CD4-positive, alpha-beta T cell treated with Interleukin-2 at 100 ng/mL for 4 hours (primary cell): ENCODE measurements around the gene VWA3A.
"Not testable (repeated sequence)": the region's sequence is repeated elsewhere in the genome, so short reads cannot be mapped to it uniquely, and the experiment has no call there.

Experiments used
- DNase-seq: peaks from one replicate; pipeline ENCODE4 v3.0.0-alpha.2; 2020; ENCODE audit warnings: low spot score

The VWA3A gene

DNA sequence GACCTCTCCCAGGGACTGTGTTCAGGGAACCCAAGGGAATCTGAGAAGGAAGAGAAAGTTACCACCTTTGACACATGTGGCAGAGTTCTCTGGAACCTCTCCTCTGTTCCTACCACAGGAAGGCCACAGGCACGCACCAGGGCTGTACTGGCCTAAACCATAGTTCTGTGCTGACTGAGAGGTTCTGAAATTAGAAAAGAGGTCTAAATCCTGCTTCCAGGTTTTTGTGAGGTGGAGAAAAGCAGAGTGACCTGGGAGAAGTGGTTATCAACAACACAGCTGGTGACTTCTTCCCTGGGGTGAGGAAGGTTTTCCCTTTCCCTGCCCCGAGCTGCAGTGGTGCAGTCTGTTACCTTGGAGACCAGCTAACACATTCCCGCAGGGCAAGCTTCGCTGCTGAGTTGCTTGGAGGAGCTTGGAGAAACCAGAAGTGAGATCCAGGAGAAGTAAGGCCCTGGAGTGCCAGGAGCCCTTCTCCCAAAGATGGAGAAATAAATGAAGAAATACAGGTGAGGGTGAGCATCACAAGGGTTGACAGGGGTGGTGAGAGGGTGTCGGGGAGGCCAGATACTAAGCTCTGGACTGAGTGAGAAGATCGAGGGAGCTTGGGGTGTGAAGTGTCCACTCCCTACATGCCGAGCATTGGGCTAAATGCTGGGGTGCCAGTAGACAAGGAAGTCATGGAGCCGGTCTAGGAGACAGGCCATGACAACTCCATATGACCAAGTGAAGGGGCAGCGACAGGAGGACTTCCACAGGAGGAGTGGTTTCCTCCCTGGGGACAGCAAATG lies at the start of gene VWA3A:
TSS of gene VWA3A (plus strand) at position 399 of the 791 bp plus-strand sequence. CDS start at position 496, 97 bp downstream.
- DNase-seq = no peak

DNA sequence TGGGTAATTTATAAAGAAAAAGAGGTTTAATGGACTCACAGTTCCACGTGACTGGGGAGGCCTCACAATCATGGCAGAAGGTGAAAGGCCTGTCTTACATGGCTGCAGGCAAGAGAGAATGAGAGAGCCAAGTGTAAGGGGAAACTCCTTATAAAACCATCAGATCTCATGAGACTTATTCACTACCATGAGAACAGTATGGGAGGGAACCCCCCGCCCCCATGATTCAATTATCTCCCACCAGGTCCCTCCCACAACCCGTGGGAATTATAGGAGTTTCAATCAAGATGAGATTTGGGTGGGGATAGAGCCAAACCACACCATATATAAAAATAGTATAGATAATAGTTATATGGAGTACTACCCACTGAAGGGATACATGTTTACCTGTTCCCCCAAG lies 48.5 kb upstream of the VWA3A start:
- not testable (repeated sequence) for DNase-seq

- DNase-seq = not testable (repeated sequence)
Measured at GRCh38 chr16:22045888-22046287, 46.5 kb upstream of the VWA3A start.

- DNase-seq = no peak
Measured at GRCh38 chr16:22050963-22051362, 41.4 kb upstream of the VWA3A start.

GRCh38 chr16:22052980-22053379 lies 39.4 kb upstream of the VWA3A start:
- DNase-seq = no peak

GRCh38 chr16:22053921-22054341 lies 38.4 kb upstream of the VWA3A start:
- DNase-seq = no peak

DNA sequence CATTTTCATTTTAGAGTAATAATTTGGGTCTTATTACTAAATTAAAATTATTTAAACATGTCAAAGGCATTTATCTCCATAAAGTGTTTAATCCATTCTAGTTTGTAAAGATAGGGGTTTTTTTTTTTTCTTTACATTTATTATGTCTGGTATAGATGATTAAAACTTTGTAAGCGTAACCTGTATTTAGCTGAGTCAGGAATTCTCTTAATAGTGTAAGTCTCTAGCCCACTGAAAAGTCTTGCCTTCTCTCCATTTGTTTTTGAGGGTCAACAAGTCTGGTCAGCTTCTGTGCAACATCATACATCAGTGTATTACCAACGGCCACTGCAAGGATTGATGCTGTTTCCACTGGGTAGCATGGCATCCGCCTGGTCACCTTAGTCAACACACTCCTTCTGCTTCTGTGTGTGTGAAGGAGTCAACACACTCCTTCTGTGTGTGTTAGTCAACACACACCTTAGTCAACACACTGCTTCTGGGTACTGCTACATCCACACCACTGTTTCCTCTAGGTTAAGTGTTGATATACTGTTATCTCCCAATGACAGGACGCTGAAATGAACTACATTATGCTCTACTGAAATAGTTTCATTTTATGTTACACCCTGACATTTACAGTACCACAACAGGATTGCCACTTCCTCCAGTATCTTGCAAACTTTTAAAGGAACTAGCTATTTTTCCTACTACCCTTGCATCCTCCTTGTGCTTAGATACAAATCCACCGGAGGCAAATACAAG lies 37.3 kb upstream of the VWA3A start:
- no peak for DNase-seq

DNA sequence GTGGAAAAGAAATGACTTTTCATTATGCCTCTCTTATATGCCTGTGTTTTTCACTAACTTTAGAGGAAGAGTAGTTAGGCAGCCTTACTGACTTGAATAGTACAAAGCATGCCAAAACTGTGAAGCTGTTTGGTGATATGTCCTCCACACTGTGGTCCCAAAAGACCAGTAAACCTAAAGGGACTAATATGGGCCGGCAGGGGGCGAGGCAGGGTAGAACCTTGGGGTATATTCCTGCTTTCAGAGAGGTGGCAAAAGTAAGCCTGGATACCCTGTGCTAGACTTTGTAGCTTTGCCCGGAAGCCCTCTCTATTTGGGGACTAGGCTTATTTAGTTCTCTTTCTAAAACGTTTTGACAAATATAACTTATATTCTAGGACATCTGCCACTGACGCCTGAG lies 36.5 kb upstream of the VWA3A start:
- DNase-seq = no peak

DNA sequence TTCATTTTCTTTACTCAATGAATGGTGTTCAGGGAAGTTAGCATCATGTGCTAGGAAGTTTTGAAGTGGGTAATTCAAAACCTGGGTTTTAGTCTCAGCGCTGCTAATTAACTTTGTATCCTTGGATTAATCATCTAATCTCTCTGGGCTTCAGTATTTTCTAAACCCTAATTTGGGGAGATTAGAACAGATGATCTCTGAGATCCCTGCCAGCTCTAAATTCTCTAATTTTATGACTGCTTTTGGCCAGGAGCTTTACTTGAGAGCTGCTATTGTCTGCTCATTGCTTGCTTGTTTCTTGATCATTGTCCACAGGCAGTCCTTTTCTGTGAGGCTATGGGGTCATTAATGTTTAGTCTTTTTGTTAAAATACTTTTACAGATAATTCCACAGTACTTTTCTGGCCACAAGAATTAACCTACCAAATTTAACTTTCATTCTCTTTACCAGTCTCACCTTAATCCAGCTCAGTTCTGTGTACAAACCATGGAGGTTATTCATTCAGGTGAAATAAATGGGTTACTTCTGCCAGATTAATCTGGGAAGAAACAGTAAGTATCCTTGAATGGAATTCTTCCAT lies 28.4 kb upstream of the VWA3A start:
- DNase-seq = no peak

GRCh38 chr16:22065252-22065651 lies 27.1 kb upstream of the VWA3A start:
- DNase-seq = no peak

DNA sequence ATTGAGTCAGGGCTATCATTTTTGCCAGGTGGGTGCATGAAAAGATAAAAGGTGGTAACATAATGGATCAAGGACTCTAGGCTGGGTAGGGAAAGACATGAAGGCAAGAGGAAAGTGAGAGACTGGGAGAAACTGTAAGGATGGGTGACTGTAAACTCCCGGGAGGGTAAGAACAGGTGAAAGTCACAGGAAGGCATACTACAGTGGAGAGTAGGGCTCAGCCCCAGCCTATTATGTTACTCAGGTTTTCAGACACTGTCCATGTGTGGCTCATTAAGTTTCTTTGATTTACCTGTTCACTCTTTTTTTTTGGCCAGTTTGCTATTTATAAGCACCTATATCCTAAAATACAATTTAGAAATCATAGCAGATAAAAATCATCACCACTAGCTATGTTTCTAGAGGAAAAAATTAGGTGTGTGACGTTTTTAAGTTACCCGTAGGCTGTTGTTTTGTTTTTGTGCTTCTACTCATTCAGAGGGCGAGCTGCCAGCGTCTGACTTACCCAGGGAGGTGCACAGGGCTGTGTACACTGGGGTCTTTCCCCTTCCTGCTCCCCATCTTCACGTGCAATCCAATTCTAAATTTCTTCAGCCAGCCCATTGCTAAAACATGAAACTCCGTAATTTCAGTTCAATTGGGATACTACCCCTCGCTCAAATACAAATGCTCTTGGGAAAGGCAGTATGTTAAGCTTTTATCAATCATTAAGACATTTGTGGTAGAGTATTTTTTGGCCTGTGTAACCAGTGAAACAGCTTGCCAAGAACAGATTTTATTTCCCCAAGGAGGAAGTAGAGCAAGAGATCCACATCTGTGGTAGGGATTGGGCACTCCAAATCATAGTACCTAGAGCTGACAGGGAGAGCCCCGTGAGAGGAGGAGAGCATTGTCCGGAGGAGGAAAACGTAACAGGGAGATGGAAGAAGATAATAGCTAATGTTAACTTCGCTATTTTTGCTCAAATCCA lies 21.7 kb upstream of the VWA3A start:
- no peak for DNase-seq

DNA sequence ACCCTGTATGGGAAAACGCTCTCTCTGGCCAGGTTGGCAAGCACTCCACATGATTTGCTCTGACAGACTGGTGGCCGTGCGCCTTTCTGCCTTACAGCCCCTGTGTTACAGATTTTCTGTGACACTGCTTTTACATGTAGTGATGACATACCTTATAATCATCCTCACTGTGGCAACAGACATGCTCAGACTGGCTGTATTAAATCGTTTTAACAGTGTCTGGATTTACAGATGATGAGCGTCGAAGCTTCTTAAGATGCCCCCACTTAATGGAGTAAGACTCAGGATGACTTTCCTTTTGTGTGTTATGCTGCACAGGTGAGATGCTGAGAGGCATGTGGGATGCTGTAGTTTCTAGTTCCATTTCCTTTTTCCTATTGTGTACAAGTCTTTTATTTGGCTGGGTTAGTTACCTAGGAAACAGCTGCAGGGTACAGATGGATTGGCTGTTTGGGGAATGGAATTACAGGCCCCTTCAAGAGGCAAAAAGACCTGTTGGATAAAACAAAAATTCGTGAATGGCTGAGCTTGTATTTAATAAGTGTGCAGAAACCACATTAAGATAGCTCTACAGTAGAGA lies 20.9 kb upstream of the VWA3A start:
- DNase-seq = no peak

DNA sequence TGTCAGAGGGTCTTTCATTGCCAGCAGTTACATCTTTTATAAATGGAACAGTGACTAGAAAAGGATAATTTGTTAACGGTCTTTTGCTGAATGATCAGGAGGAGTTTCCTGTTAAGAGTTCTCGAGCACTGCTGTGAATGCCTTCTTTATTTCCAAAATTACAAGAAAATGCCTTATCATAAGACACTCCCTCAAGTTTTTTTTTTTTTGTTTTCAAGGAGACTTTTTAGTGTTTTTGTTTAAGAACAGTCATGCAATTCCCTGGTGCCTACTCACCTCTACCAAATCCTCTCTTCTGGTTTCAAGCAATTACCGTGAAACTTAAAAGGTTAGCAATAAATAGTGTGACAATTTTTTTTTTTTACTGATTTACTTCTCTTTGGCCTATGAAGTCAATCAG lies 19.0 kb upstream of the VWA3A start:
- DNase-seq = no peak

DNA sequence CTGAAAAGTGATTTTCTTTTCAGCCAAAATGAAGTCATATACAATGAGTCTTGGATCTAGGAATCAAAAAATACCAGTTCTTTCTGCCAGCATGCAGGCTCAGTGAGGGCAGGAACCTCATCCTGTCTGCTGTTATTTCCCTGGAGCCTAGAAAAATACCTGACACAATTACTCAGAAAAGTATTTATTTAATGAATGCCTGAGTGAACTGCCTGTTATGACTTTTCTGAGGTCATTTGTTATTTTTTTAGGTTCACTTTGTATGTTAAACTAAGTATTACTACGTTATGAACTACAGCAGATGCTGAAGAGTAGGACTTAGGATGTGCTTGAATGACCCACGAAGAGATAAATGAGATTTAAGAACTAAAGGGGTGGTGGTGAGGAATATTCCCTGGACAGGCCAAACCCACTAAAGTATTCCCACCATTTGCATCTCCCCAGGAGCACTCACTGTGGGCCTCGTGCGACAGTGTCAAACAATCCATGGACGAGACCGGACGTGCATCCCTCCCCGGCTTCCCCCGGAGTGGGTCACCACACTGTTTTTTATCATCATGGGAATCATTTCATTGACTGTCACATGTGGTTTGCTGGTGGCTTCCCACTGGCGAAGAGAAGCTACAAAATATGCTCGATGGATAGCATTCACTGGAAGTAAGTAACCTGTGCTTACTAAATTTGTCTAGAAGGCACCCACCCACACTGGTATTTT lies 17.1 kb upstream of the VWA3A start:
- no peak for DNase-seq

DNA sequence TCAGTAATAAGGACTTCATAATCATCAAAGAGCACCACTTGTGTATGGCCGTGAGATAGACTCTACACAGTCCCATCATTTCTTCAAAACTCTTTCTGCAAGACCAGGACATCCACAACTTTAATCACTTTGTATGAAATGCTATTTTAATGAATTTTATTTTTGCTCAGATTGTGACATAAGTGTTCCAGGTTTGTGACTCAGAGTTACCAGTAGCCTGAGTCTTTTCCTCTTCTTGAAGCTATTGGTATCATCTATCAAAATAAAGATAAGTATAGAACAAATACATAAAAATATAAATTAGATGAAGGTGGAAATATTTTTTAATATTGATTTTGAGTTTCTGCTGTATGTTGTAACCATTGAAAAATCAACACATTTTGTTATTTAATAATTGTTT lies 16.6 kb upstream of the VWA3A start:
- DNase-seq = no peak

DNA sequence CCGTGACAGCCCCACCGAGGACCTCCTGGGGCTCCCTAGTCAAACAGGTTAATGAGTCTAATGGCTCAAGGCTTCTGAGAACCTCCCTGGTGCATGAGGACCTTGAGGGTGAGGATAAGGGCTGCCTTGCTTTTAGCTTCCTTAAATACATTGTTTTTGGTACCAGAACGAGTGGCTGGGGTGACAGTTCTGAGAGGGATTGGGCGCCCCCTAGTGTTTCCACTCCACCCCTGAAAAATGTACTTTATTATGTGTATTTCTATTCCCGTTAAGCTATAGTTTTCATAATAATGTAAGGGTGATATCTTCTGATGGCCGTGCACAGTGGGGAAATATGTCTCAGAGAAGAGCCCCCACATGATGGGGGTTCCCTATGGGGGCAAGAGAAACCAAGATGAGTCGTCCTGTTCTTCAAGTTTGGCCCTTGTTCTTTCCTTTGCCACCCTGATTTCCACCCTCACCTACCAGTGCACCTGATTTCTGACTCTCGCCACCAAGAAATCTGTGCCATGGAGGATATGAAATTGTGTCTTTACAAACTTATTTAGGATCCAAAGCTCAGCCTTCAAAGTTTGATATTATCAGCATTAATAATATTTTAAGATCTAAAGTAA lies 14.5 kb upstream of the VWA3A start:
- peak; percentile 72 for DNase-seq

- DNase-seq = no peak
Measured at GRCh38 chr16:22078656-22079055, 13.7 kb upstream of the VWA3A start.

- no peak for DNase-seq
Measured at GRCh38 chr16:22081050-22081449, 11.3 kb upstream of the VWA3A start.

GRCh38 chr16:22086440-22086839 lies 5.9 kb upstream of the VWA3A start:
- no peak for DNase-seq

GRCh38 chr16:22088642-22089041 lies 3.7 kb upstream of the VWA3A start:
- DNase-seq = no peak
